Measurements from ENCODE around the gene C10orf62.

DNA sequence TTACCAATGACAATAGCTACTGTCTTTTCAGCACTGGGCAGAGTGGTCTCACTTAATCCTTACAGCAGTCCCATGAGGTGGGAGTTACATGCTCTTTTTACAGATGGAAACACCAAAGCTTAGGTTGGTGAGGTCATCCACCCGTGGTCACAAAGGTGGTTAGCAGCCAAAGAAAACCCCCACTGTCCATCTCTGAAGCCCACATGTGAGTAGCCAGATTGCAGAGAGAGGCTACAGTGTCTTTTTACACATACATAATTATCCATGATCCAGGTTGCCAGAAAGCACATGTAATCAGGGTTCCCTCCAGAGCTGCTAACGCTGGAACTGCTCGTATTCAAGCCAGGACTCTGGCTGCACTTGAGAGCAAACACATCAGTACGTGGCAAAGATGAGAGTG lies 41.6 kb upstream of the C10orf62 start:
- TF ChIP-seq POLR2AphosphoS5 (IDR thresholded peaks at IDR 0.05) (no peak), POLR2A (IDR thresholded peaks at IDR 0.05) (no peak), EP300 (IDR thresholded peaks at IDR 0.05) (no peak)
- TF ChIP-seq, protein P1, sequence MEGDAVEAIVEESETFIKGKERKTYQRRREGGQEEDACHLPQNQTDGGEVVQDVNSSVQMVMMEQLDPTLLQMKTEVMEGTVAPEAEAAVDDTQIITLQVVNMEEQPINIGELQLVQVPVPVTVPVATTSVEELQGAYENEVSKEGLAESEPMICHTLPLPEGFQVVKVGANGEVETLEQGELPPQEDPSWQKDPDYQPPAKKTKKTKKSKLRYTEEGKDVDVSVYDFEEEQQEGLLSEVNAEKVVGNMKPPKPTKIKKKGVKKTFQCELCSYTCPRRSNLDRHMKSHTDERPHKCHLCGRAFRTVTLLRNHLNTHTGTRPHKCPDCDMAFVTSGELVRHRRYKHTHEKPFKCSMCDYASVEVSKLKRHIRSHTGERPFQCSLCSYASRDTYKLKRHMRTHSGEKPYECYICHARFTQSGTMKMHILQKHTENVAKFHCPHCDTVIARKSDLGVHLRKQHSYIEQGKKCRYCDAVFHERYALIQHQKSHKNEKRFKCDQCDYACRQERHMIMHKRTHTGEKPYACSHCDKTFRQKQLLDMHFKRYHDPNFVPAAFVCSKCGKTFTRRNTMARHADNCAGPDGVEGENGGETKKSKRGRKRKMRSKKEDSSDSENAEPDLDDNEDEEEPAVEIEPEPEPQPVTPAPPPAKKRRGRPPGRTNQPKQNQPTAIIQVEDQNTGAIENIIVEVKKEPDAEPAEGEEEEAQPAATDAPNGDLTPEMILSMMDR (IDR thresholded peaks at IDR 0.05), result no peak

Measured in stomach (tissue), 4 donors.